GM13976 (cell line): ENCODE results near the gene HLCS.

Experiments
- DNase-seq: peaks from one replicate; pipeline ENCODE4 v3.0.0; 2012; ENCODE audit warnings: low spot score
- CTCF ChIP-seq: IDR thresholded peaks from 2 replicates; pipeline ENCODE4 v1.5.1; 2012; ENCODE audit warnings: borderline replicate concordance, mild to moderate bottlenecking; ENCODE audit not compliant: insufficient read depth; ENCODE audit errors: extremely low read depth, missing control alignments, control extremely low read depth
- in situ Hi-C: fragments of 300-500 bp; cut with MboI; formaldehyde crosslinking; loops from one replicate; pipeline ENCODE4 v1.12.0; 2022; ENCODE audit warnings: low sequenced_read_pairs, mixed read lengths, inconsistent platforms; ENCODE audit not compliant: unreplicated experiment

Gene HLCS

GRCh38 chr21:36841866-36842265, 124.6 kb downstream of the HLCS start:
- no peak for DNase-seq
- in situ Hi-C loops, result no loop called here
- TF ChIP-seq CTCF, result no peak

- DNase-seq, result no peak
- TF ChIP-seq CTCF, result no peak
Observed at GRCh38 chr21:36839735-36840134, 126.7 kb downstream of the HLCS start.

GRCh38 chr21:36839123-36839522, 127.3 kb downstream of the HLCS start:
- DNase-seq, result no peak
- TF ChIP-seq CTCF, result no peak
- in situ Hi-C loops, result no loop called here

More at GRCh38 chr21:36839735-36840134, 126.7 kb downstream of the HLCS start:
- in situ Hi-C loops, result no loop called here

- TF ChIP-seq CTCF, result no peak
- in situ Hi-C loops, result no loop called here
- no peak for DNase-seq
Observed at GRCh38 chr21:36835383-36835795, 131.1 kb downstream of the HLCS start.

GRCh38 chr21:36834192-36834591, 132.3 kb downstream of the HLCS start:
- in situ Hi-C loops, result no loop called here
- TF ChIP-seq CTCF, result no peak
- DNase-seq, result no peak

GRCh38 chr21:36830100-36830499, 136.4 kb downstream of the HLCS start:
- in situ Hi-C loops, result no loop called here
- no peak for DNase-seq
- TF ChIP-seq CTCF, result no peak
